Lung (tissue), 12 donors: ENCODE measurements around the gene MAP4K3. TPM values are rescaled to one million over a fixed set of nuclear protein-coding genes. Genes with fewer than 3 reads are reported as not detected.

Experiments used
- ATAC-seq: fragments of 200-7000 bp; cut with Tn5 transposase; one replicate; pipeline ENCODE4 v1.9.1; 2020; ENCODE audit warnings: moderate number of reproducible peaks; ENCODE audit not compliant: insufficient read depth, low FRiP score
- DNase-seq, 3 donors: peaks; one replicate each; pipeline ENCODE4 v3.0.0-alpha.2; 2013 to 2017
- H3K27ac ChIP-seq, 2 donors: one replicate each; pipeline ENCODE4 v1.5.1; 2013; ENCODE audit warnings: mild to moderate bottlenecking in 2 of 2, moderate library complexity in 2 of 2, control low read depth in 1 of 2, inconsistent platforms in 1 of 2, low read depth in 1 of 2, low read length in 1 of 2
- H3K27me3 ChIP-seq, 3 donors: one replicate each; pipeline ENCODE4 v1.5.1; 2013; ENCODE audit warnings: low read length in 2 of 3; ENCODE audit not compliant: control insufficient read depth in 3 of 3, insufficient read depth in 3 of 3
- H3K36me3 ChIP-seq, 4 donors: one replicate each; pipeline ENCODE4 v1.5.1; 2013; ENCODE audit warnings: low read length in 4 of 4, mild to moderate bottlenecking in 1 of 4, moderate library complexity in 1 of 4; ENCODE audit not compliant: control insufficient read depth in 4 of 4, insufficient read depth in 4 of 4
- H3K4me1 ChIP-seq, 5 donors: one replicate each; pipeline ENCODE4 v1.5.1; 2013; ENCODE audit warnings: low read length in 5 of 5, mild to moderate bottlenecking in 2 of 5, moderate library complexity in 1 of 5; ENCODE audit not compliant: control insufficient read depth in 5 of 5, insufficient read depth in 5 of 5
- H3K4me3 ChIP-seq: one replicate; pipeline ENCODE4 v1.5.1; 2013; ENCODE audit warnings: mild to moderate bottlenecking, control low read depth, moderate library complexity
- H3K9ac ChIP-seq, 2 donors: one replicate each; pipeline ENCODE4 v1.5.1; 2013; ENCODE audit warnings: low read length in 2 of 2, control low read depth in 1 of 2; ENCODE audit not compliant: insufficient read depth in 1 of 2
- H3K9me3 ChIP-seq, 4 donors: one replicate each; pipeline ENCODE4 v1.5.1; 2013; ENCODE audit warnings: low read length in 3 of 4, mild to moderate bottlenecking in 1 of 4, moderate library complexity in 1 of 4; ENCODE audit not compliant: control insufficient read depth in 4 of 4, insufficient read depth in 3 of 4
- CTCF ChIP-seq: IDR thresholded peaks from 2 replicates; pipeline ENCODE4 v1.5.1; 2012; ENCODE audit warnings: mild to moderate bottlenecking; ENCODE audit errors: control extremely low read depth, extremely low read depth
- WGBS, 2 donors: extraction: QIAGEN DNeasy Blood & Tissue Kit; methylation state at CpG; one replicate each; pipeline ENCODE4 v1.1.7; 2013; 5-methylcytosine and 5-hydroxymethylcytosine counted together
- polyA plus RNA-seq, 2 donors: library from polyadenylated mRNA; stranded (reverse); fragments of 200-250 nt; gene quantifications; one replicate each; pipeline ENCODE4 v1.2.1, GENCODE V29; 2013
- total RNA-seq, 2 donors: library from RNA; depleted of rRNA in 1 of 2; stranded (reverse); fragments of >200 nt in 1 of 2; gene quantifications; one replicate each; pipeline ENCODE4 v1.2.1, GENCODE V29; 2014 to 2021
- donor health status: control.
- donor health status: control.
- donor health status: Bipolar disorder and iron deficiency.
- donor health status: healthy.
- donor health status: DM: yes; HTN: yes; CAD: no.

The MAP4K3 gene
- total and polyA plus RNA-seq, 4 donors: 9.9 to 97.9 (median 27.1) TPM

DNA sequence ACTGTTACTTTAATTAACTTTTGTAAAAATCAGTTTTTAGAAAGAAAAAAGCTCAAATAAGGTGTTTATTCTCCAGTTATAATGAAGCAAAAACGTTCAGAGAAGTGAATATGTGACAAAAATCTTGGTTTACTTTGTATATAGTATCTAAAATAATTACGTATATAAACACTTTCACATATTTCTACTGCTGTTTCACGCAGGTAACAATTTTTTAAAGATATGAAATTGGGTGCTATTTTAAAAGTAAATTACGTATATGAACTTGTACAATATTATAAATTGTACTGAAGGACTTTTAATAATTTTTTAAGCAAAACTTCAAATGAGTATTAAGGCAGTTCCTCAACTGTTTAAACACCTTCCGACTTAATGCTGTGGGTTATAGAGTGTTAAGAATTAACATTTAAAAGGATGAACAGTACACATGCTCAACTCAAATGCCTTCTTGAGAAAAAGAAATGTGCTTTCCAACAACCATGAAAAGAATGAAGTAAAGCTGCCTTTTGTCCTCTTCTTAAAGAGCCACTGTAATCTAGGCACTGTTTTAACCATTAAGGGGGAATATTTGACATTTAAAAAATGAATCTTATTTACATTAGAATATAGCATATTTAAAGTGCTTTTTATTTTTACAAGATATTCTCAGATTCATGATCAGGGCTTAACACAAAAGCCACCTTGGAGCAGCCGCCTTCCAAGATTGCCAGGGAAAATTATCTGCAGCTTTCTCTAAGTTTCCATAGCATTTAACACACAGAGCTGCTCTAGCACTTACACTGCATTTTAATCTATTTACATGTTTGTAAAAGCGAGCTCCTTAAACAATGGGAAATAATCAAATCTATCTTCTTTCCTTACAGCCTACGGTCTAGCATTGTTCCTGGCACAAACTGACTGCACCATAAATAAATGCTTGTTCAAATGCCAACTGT, 136.8 kb downstream of the MAP4K3 start:
- TF ChIP-seq CTCF: no peak
- no peaks in the 10 kb centered on the region for H3K9me3 ChIP-seq
- H3K27me3 ChIP-seq: no peaks in the 10 kb centered on the region
- no peak overlapping the region for H3K27ac ChIP-seq
- H3K9ac ChIP-seq: no peak overlapping the region
- no peak overlapping the region for H3K4me3 ChIP-seq
- ATAC-seq (no peak), DNase-seq (peak in 2 of 3 donors; percentile 15 to 39)
- peaks cover 4 to 9% (median 5%) of the 10 kb centered on the region in 4 donors for H3K36me3 ChIP-seq
- H3K4me1 ChIP-seq: peaks cover 0 to 16% (median 2%) of the 10 kb centered on the region in 5 donors
- WGBS, 2 donors: 81 to 82% methylated on average over 8 of the region's 8 CpGs

GRCh38 chr2:39290433-39290832, 146.7 kb downstream of the MAP4K3 start:
- ATAC-seq: no peak
- DNase-seq: no peak
- no peaks in the 10 kb centered on the region for H3K4me1 ChIP-seq
- H3K9ac ChIP-seq: no peak overlapping the region
- H3K36me3 ChIP-seq: peaks cover 7 to 20% (median 18%) of the 10 kb centered on the region in 4 donors
- H3K27ac ChIP-seq: no peak overlapping the region
- no peaks in the 10 kb centered on the region for H3K9me3 ChIP-seq
- no peak for TF ChIP-seq CTCF
- H3K4me3 ChIP-seq: no peak overlapping the region
- 94 to 95% methylated on average over 6 of the region's 6 CpGs for WGBS, 2 donors
- H3K27me3 ChIP-seq: no peaks in the 10 kb centered on the region

DNA sequence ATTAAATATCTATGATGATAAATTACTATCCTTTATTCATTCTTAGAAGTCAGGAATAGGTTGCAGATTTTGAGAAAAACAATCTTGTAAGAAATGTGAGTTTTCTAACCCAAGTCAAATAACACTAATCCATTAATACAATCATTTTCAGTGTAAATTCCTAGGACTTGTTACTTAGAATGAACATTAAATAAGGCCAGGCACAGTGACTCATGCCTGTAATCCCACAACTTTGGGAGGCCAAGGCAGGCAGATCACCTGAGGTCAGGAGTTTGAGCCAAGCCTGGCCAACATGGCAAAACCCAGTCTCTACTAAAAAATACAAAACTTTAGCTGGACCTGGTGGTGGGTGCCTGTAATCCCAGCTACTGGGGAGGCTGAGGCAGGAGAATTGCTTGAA, 147.5 kb downstream of the MAP4K3 start:
- TF ChIP-seq CTCF: no peak
- Histone ChIP-seq H3K4me3 (no peak overlapping the region), H3K36me3 (peaks cover 9 to 20% (median 18%) of the 10 kb centered on the region in 4 donors), H3K4me1 (no peaks in the 10 kb centered on the region), H3K27me3 (no peaks in the 10 kb centered on the region), H3K27ac (no peak overlapping the region), H3K9ac (no peak overlapping the region), H3K9me3 (no peaks in the 10 kb centered on the region)
- ATAC-seq: no peak
- no peak for DNase-seq
